HG02798 (cell line): Measurements from ENCODE around the gene LMAN1.

ENCODE experiments used
- ATAC-seq: cut with Tn5 transposase; IDR thresholded peaks from one replicate; pipeline ENCODE4 v1.9.1; 2021; ENCODE audit warnings: mild to moderate bottlenecking; ENCODE audit not compliant: unreplicated experiment, poor library complexity

The LMAN1 gene, protein sequence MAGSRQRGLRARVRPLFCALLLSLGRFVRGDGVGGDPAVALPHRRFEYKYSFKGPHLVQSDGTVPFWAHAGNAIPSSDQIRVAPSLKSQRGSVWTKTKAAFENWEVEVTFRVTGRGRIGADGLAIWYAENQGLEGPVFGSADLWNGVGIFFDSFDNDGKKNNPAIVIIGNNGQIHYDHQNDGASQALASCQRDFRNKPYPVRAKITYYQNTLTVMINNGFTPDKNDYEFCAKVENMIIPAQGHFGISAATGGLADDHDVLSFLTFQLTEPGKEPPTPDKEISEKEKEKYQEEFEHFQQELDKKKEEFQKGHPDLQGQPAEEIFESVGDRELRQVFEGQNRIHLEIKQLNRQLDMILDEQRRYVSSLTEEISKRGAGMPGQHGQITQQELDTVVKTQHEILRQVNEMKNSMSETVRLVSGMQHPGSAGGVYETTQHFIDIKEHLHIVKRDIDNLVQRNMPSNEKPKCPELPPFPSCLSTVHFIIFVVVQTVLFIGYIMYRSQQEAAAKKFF

DNA sequence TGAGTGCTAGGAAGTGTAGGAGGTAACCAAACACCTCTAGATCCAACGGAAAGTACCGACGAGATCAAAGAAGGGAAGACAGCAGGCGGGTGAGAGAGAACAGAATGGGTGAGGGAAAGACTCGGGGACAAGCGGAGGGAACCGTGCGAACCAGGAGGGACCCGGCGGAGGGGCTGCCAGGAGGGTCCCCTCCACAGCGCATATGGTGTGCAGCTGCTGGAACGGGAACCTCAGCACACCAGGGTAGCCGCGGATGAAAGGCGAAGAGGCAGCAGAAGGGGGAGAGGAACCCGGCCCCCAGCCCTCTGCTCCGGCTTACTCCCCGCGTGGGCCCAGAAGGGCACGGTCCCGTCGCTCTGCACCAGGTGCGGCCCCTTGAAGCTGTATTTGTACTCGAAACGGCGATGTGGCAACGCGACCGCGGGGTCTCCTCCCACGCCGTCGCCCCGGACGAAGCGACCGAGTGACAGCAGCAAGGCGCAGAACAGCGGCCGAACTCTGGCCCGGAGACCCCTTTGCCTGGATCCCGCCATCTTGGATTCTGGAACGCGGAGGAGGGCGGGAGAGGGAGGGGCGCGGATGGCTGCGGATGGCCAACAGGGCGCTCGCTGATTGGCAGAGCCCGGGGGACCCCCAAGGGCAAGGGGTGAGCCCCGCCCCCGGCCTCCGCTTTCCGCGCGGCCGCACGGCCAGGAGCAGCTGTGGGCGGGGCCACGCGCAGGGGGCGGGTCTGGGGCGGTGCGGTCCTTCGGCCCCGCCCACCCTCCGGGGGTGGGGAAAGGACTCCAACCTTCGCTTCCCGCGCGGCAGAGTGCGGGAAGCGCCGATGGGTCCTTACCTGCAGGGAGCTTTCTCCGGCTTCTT lies at the start of gene LMAN1:
Gene LMAN1, minus strand, starts transcription at position 554 of the 864 bp plus-strand sequence. Its CDS starts 21 bp downstream, at position 533.
- peak; percentile 96 for ATAC-seq

DNA sequence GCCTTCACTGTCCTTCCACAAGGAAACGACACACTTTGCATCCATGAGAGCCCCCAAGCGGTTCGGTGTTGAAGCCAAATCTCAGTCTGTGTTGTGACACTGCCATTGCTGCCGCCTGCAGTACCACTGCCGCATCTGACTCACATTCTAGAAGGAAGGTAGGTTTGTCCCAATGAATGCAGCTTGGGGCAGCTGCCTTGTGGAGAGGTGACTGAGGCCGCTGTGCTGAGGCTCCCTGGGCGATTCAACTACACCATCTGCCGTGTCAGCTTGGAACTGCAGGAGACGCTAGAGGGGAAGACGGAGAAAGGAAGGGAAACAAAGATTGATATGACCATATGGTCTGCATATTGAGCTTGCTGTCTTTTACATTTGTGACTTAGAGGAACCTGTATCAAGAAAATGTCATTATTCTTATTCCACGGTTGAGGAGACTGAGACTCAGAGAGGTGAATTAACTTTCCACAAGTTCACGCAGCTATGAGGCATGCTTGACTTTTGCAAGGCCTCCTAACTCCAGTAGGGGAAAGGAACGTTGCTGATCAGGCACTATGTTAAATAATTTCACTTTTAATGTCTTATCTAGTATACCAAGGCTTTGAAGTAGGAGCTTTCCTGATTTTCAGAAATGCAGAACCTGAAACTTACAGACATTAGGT lies 43.5 kb upstream of the LMAN1 start:
- peak; percentile 98 for ATAC-seq

DNA sequence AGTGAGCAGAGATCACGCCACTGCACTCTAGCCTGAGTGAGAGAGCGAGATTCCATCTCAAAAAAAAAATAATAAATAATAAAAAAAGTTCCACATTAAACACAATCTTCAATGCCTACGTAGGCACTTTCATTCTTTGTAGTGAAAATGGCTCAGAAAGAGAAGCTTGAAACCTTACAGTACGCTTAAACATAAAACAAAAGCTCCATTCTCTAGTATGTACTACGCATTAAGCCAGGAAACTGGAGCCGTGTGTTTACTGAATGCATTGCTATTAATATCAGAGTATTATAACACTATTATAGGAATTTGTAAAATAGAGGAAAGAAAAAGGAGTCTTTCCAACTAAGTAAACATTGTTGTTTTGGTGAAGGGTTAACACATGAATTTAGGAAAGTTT lies 41.3 kb upstream of the LMAN1 start:
- ATAC-seq = no peak

DNA sequence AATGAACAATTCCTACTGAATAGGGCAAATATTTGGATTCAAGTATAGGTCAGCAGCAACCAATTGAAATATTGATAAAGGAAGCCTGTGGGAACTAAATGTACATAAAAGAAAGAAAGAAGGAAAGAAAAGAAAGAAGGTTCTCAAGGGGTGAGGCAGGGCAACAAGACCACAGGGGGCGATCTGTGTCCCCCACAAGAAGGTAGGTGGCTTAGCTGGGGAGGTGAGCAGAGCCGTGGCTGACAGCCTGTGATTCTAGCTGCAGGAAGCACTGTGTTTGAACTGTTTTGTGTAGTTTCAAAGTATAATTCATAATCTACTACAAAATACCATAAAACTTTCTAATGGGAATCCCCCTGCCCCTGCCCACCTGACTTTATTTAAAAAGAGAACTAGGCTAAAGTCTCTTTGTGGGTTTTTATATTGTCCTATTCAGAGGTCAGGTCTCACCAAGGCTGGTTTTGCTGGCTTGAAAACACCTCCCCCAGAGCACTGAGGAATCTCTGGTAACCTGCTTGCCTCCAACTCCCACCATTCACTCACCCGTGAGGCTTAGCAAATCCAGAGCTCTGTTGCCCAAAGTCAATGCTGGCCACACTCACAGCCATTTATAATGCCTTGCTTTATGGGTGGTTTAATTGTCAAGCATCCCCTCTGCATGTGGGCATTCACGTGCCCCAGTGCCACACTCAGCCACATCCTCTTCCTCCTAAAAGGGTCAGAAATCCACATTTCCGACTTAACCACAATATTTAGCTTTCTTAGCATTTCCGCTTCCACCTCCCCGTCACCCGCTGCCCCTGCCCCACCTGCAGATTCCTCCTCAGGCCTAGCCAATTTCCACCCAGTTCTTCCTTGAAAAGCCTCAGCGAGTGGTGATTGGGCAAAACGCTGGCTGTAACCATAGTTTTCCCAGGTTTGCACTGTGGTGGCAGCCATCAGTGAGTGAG lies 36.4 kb upstream of the LMAN1 start:
- ATAC-seq = no peak

DNA sequence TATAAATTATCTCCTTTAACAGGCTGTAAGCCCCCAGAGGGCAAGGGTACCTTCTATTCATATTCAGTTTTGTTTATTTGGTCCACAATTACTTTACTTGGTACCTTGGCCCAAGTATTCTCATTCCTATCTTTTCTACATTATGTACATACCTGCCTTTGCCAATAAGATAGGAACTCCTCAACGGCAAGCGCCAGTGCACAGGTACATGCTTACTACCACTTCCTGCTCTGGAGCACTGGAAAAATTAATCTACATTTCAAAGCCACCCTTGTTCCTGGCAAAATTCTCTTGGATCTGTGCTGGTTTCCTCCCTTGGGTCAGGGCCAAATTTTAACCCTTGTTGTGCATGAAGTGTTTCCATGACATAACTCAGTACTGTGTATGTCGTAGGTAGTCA lies 34.3 kb upstream of the LMAN1 start:
- no peak for ATAC-seq

DNA sequence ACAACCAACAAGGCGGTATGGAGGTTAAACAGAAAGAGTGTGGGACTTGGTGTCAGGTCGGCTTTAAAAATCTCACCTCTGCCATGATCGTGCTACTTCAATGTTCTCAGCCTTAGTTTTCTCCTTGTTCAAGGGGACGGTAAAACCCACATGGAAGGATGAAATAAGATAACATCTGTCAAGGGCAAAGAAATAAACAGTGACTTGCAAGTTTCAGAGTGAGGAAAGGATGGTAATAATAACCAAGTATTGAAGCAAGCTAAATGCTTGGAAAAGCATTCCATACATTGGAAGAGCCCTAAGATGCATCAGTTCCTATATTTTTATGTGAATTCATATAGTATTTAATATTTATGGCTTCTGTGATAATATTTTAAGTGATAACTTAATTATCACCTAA lies 29.8 kb upstream of the LMAN1 start:
- no peak for ATAC-seq

DNA sequence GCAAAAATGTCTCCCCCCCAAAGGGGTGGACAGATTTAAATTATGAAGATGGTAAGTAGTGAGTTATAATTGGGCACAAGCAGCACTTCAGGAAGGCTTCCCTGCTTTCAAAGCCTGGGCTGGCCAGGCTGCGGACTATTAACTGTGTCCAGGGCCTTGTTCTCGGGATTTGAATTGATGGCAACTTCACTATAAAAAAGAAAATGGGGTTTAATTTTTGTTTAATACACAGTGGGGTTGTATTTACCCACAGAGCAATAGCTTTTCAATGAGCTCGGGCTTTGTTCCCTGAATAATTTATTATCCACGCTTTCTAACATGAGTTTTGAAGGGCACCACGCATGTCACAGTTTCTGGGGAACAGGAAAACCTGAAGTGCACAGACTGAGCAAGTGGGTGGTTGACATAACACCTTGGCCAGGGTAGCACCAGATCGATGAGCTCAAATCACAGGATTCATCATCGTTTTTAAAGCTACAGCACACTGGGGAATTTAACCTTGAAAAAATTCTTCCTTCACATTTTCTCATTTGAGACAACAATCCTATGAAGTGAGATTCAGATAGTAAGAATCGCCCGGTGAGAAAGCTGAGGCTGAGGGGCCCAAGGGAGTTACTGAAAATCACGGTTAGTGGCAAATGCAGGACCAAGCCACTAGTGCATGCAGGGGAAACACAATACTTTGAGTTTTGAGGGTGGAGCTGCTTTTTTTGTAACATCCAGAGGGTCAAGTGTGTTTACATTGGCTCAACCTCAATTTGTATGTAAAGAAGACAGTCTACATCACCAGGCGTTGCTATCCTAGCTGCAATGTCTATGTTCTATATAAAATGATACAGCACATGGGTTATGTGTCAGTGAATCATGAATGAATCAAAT lies 28.9 kb upstream of the LMAN1 start:
- no peak for ATAC-seq

DNA sequence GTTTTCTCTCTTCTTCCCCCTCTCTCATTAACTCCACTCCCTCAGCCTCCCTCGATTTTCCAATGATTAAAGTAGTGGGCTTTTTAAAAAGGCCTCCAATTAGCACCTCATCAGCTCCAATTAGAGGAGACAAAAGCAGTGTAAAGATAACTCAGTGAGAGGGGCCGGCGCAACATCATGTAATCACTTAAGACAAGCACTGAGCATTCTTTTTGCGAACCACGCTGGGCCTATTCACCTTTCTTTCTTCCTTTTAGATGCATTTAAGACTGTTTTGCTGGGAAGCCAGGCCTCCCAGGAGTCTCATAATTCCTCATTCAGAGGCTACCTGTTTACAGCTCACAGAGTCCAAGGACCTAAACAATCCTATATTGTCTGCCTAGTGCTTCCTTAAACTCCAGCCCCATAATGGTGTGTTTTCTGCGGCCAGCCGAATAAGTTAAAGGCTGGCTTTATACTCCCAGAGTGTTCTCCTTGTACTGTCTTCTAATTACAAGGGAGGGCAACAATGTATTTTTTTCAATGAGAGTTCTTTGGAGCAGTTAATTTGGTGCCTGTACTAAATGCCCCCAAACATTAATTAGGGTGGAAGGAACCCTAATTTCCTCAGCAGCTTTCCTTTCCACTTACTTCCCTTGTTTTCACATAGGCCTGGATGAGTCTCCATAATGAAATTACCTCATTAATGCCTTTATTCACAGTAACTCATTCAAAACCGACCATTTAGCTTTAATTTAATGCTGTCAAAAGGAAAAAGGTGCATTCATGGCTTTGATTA lies 28.0 kb upstream of the LMAN1 start:
- ATAC-seq = no peak

DNA sequence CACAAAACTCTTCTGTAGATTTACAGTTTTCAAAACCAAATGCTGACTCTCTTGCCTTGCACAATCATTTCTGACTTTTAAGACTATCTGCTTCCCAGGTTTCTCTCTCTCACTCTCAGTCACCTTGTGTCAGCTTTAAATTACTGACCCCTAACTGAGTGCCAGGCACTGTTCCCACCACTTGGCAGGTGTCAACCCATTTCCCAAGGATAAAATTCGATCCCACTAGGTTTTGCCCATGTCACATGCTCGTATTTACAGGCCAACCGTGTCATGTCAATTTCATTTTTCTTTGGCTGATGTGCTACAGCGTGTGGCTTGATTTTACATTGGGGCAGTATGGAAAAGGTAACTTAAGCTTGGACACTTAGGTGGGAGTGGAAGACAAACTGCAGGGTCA lies 26.1 kb upstream of the LMAN1 start:
- no peak for ATAC-seq

DNA sequence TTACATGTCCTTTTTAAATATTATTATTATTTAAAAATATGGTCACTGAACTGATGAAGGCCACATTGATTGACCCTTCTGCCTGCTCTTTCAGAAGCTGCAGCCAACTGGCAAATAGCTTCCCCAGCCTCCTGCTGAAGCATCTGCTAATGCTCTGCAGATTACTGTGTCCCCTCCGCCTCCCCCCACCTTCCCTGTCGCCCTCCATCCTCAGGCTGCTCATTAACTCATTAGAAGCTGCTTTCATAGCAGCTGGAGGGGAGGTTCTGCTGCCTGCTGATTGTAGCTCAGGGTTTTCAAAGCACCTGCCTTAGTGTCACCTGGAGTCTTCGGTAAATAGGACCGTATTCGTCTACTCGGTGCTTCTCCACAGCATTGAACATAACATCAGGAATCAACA lies 24.8 kb upstream of the LMAN1 start:
- ATAC-seq = no peak

DNA sequence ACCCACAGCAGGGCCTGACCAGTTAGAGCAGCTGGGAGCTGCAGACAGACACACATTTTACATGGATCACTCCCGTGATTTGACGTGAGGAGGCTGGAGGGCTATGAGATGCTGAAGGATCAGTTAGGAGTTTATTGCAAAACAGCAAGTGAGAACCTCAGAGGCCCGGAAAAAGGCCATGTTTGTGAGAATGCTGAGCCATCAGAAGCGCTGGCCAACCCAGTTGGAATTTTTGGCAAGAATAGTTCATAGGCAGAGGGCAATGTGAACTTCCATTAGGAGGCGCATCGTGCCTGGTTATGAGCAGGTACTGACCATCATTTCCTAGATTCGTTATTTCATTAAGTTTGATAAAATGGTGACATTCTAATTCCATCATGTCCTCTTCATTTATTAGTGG lies 23.3 kb upstream of the LMAN1 start:
- ATAC-seq = no peak

DNA sequence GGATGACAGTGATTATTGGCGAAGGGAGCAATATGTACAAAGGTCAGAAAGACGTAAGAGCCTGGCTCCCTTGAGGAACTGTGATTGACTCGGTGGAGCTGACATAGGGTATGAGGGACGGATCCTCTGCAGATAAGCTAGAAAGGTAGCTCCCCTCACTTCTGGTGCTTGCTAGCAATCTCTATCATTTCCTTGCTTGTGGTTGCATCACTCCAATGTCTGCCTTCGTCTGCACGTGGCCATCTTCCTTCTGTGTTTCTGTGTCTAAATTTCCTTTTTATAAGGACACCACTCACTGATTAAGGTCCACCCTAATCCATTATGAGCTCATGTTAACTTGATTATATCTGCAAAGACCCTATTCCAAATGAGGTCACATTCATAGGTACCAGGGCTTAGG lies 22.9 kb upstream of the LMAN1 start:
- ATAC-seq = no peak

DNA sequence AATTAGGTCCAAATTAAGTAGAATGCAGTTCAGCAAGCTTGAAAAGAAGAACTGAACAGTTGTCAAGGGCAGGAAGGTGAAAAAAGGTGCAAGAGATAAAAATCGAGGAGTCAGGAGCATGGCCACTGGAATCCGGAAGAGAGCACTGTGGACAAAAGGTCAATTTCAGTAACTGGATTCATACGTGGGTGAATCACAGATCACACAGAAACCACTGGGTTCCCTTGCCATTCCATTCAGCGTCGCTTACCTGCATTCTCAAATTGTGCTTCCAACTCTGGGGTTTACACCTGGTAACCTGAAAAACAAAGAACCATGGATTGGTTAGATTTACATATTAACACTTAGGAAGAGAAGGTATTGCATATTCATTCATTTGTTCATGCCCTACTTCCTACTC lies 21.6 kb upstream of the LMAN1 start:
- no peak for ATAC-seq

DNA sequence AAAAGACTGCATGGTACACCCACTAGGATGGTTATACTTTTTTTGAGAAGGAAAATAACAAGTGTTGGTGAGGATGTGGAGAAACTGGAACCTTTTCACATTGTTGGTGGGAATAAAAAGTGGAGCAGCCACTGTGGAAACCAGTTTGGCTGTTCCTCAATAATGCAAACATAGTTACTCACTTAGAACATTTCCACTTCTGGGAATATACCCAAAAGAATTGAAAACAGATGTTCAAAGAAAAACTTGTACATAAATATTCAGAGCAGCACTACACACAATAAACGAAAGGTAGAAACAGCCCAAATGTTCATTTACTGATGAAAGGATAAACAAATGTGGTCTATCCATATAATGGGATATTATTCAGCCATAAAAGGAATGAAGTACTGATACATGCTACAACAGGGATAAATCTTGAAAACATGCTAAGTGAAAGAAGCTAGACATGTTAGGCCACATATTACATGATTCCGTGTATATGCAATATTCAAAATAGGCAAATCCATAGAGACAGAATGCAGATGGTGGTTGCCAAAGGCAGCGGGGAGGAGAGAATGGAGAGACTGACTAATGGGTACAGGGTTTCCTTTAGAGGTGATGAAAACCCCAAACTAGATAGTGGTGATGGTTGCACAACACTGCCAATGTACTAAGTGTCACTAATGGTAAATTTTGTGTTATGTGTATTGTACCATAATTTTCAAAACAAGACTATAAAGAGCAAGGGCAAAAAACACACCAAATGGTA lies 20.9 kb upstream of the LMAN1 start:
- no peak for ATAC-seq

DNA sequence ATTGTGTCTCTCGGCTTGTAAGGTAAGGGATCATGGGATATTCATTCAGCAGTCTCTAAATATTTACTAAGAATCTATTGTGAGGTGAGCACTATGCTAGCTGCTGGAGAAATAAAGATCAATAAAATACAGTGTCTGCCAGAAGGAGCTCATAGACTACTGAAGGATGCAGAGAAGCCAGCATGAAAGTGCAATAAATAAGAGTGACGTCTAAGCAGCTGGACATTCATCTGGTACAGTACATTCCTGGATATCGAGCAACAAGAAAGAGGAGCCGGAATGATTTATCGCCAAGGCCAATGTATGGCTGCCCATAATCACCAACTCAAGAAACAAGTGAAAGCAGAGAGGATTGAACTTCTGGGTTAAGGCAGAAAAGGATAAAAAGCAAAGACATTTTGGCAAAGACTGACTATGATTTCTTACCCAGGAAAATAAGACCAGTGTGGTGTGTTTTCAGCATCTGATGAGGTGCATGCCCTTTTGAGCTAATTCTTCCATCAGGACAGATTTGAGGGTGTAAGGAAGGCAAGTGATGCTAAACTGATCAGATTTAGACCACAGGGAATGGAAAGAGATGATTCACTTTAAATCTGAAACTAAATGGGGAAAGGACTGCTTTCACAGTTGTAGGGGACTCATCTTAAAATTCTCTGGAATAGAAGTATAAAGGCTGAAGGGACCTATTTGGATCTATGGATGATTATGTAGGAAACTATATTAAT lies 18.7 kb upstream of the LMAN1 start:
- ATAC-seq = no peak

DNA sequence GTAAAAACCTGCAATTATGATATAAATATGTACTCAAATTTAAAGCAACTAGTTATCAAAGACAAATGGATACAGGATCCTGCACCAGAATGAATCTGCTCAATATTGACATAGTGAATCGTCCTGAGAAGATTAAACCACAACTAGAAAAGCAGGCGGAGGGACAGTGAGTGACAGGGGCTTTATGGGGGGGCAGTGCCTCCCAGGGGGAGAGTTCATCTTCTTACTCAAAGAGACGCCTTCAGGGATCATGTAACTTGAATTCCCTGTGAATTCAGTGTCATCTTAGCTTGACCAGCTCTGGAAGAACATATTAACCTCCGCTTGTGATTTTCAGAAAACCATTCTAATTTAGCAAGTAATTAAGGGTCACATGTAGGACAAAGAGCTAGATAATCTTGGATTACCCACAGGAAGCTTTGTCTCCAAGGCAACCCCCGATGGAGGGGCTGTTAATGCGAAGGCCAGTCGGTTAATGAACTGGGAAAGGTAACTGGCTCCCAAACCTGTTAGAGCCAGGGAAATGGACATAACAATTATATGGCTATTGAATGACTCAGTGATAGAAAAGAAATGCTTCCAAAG lies 17.4 kb upstream of the LMAN1 start:
- no peak for ATAC-seq
